Skeletal muscle satellite cell (primary cell): ENCODE measurements around the gene LATS2. TPM values are rescaled to one million over a fixed set of nuclear protein-coding genes. Genes with fewer than 3 reads are reported as not detected.
A peak's percentile ranks its signal among the peaks of the same experiment; 100 is the strongest.

Experiments
- H3K27me3 ChIP-seq: 2 replicates; pipeline ENCODE4 v1.7.0; 2013; ENCODE audit warnings: low read length; ENCODE audit not compliant: control insufficient read depth, insufficient read depth
- H3K36me3 ChIP-seq: 2 replicates; pipeline ENCODE4 v1.7.0; 2013; ENCODE audit warnings: mild to moderate bottlenecking, control low read depth, low read length; ENCODE audit not compliant: insufficient read depth
- H3K4me1 ChIP-seq: 2 replicates; pipeline ENCODE4 v1.7.0; 2013; ENCODE audit warnings: low read length; ENCODE audit not compliant: control insufficient read depth, insufficient read depth
- H3K4me2 ChIP-seq: 2 replicates; pipeline ENCODE4 v1.7.0; 2013; ENCODE audit warnings: mild to moderate bottlenecking, low read length
- H3K4me3 ChIP-seq: 2 replicates; pipeline ENCODE4 v1.7.0; 2013; ENCODE audit warnings: low read length
- H3K9ac ChIP-seq: 2 replicates; pipeline ENCODE4 v1.7.0; 2013; ENCODE audit warnings: mild to moderate bottlenecking, low read depth, low read length, moderate library complexity
- H3K9me3 ChIP-seq: replicated peaks from 2 replicates; pipeline ENCODE4 v1.7.0; 2013; ENCODE audit warnings: mild to moderate bottlenecking, control low read depth, low read length
- total RNA-seq: library from RNA; depleted of rRNA; stranded (reverse); fragments of >200 nt; gene quantifications from 2 replicates; pipeline ENCODE4 v1.2.3, GENCODE V29; 2012; rRNA removed

Gene LATS2
- 9.4 and 11.1 TPM in 2 replicates for total RNA-seq

- Histone ChIP-seq H3K4me1 (peaks cover 23% of the 10 kb centered on the region), H3K9me3 (no peaks in the 10 kb centered on the region), H3K4me3 (peak within 1 kb of the TSS; percentile 89), H3K36me3 (peaks cover 10% of the 10 kb centered on the region), H3K27me3 (no peaks in the 10 kb centered on the region), H3K9ac (peak within 1 kb of the TSS; percentile 100), H3K4me2 (peak within 1 kb of the TSS; percentile 77)
Observed at GRCh38 chr13:21061029-21061763, at the start of gene LATS2. Gene LATS2 (minus strand): TSS chr13:21061586. CDS start chr13:21046026, 15,560 bp downstream.

GRCh38 chr13:21109168-21109567, 47.8 kb upstream of the LATS2 start:
- peaks cover 12% of the 10 kb centered on the region for H3K4me1 ChIP-seq
- no peak overlapping the region for H3K4me3 ChIP-seq
- H3K9ac ChIP-seq = no peak overlapping the region
- no peaks in the 10 kb centered on the region for H3K36me3 ChIP-seq
- no peaks in the 10 kb centered on the region for H3K27me3 ChIP-seq
- H3K4me2 ChIP-seq = no peak overlapping the region
- no peaks in the 10 kb centered on the region for H3K9me3 ChIP-seq

GRCh38 chr13:21106089-21106488, 44.7 kb upstream of the LATS2 start:
- Histone ChIP-seq H3K9me3 (no peaks in the 10 kb centered on the region), H3K36me3 (no peaks in the 10 kb centered on the region), H3K4me1 (peaks cover 12% of the 10 kb centered on the region), H3K4me3 (no peak overlapping the region), H3K27me3 (no peaks in the 10 kb centered on the region), H3K4me2 (peak overlapping the region; percentile 67), H3K9ac (peak overlapping the region; percentile 58)

GRCh38 chr13:21104199-21105019, 43.0 kb upstream of the LATS2 start:
- H3K4me1 ChIP-seq = peaks cover 12% of the 10 kb centered on the region
- no peaks in the 10 kb centered on the region for H3K9me3 ChIP-seq
- no peaks in the 10 kb centered on the region for H3K36me3 ChIP-seq
- no peak overlapping the region for H3K9ac ChIP-seq
- no peak overlapping the region for H3K4me3 ChIP-seq
- H3K4me2 ChIP-seq = no peak overlapping the region
- no peaks in the 10 kb centered on the region for H3K27me3 ChIP-seq

GRCh38 chr13:21101865-21102576, 40.6 kb upstream of the LATS2 start:
- Histone ChIP-seq H3K27me3 (no peaks in the 10 kb centered on the region), H3K4me2 (no peak overlapping the region), H3K9me3 (no peaks in the 10 kb centered on the region), H3K9ac (no peak overlapping the region), H3K4me1 (peaks cover 12% of the 10 kb centered on the region), H3K4me3 (no peak overlapping the region), H3K36me3 (no peaks in the 10 kb centered on the region)

- Histone ChIP-seq H3K4me2 (no peak overlapping the region), H3K27me3 (no peaks in the 10 kb centered on the region), H3K36me3 (no peaks in the 10 kb centered on the region), H3K9me3 (no peaks in the 10 kb centered on the region), H3K4me1 (peaks cover 7% of the 10 kb centered on the region), H3K9ac (no peak overlapping the region), H3K4me3 (no peak overlapping the region)
Observed at GRCh38 chr13:21100994-21101757, 39.8 kb upstream of the LATS2 start.

- no peak overlapping the region for H3K4me3 ChIP-seq
- no peaks in the 10 kb centered on the region for H3K27me3 ChIP-seq
Observed at GRCh38 chr13:21100211-21100610, 38.8 kb upstream of the LATS2 start.

GRCh38 chr13:21095311-21095710, 33.9 kb upstream of the LATS2 start:
- no peaks in the 10 kb centered on the region for H3K36me3 ChIP-seq
- H3K4me3 ChIP-seq = no peak overlapping the region
- H3K27me3 ChIP-seq = no peaks in the 10 kb centered on the region
- H3K4me2 ChIP-seq = no peak overlapping the region
- H3K9me3 ChIP-seq = no peaks in the 10 kb centered on the region
- H3K9ac ChIP-seq = no peak overlapping the region
- H3K4me1 ChIP-seq = no peaks in the 10 kb centered on the region

More at GRCh38 chr13:21100211-21100610, 38.8 kb upstream of the LATS2 start:
- Histone ChIP-seq H3K4me1 (no peaks in the 10 kb centered on the region), H3K36me3 (no peaks in the 10 kb centered on the region), H3K9me3 (no peaks in the 10 kb centered on the region), H3K9ac (no peak overlapping the region), H3K4me2 (no peak overlapping the region)

- Histone ChIP-seq H3K4me3 (no peak overlapping the region), H3K4me1 (no peaks in the 10 kb centered on the region), H3K27me3 (no peaks in the 10 kb centered on the region), H3K9me3 (no peaks in the 10 kb centered on the region), H3K9ac (no peak overlapping the region), H3K36me3 (no peaks in the 10 kb centered on the region), H3K4me2 (no peak overlapping the region)
Observed at GRCh38 chr13:21089830-21090229, 28.4 kb upstream of the LATS2 start.

GRCh38 chr13:21088534-21088933, 27.1 kb upstream of the LATS2 start:
- Histone ChIP-seq H3K9me3 (no peaks in the 10 kb centered on the region), H3K4me1 (no peaks in the 10 kb centered on the region), H3K27me3 (no peaks in the 10 kb centered on the region), H3K4me3 (no peak overlapping the region), H3K36me3 (no peaks in the 10 kb centered on the region), H3K9ac (no peak overlapping the region), H3K4me2 (no peak overlapping the region)

GRCh38 chr13:21086929-21087328, 25.5 kb upstream of the LATS2 start:
- Histone ChIP-seq H3K9me3 (no peaks in the 10 kb centered on the region), H3K4me1 (no peaks in the 10 kb centered on the region), H3K4me3 (no peak overlapping the region), H3K4me2 (no peak overlapping the region), H3K36me3 (no peaks in the 10 kb centered on the region), H3K27me3 (no peaks in the 10 kb centered on the region), H3K9ac (no peak overlapping the region)
